GM23338 (cell line): ENCODE results near the gene CDCA4.

Source experiments
- CTCF ChIP-seq, 2 experiments: fragments of 200-600 bp in 1 of 2; sonication (generic) in 1 of 2; conservative IDR thresholded peaks; 2 replicates each; pipeline versions ENCODE4 v1.5.1 to v1.6.1; 2016 to 2017; ENCODE audit warnings: antibody characterized with exemption in 2 of 2, low read depth in 2 of 2, mild to moderate bottlenecking in 2 of 2, moderate library complexity in 1 of 2
- REST ChIP-seq: IDR thresholded peaks from one replicate; pipeline ENCODE4 v1.6.1; 2018; ENCODE audit warnings: antibody characterized with exemption; ENCODE audit not compliant: unreplicated experiment

- no peak for TF ChIP-seq REST
- TF ChIP-seq CTCF (conservative IDR thresholded peaks at IDR 0.05; ENCODE audit: low read depth in 2 of 2): no peak
Observed at GRCh38 chr14:104969741-104970230, 51.1 kb downstream of the CDCA4 start.
